Endodermal cell (in vitro differentiated cells): ENCODE measurements around the gene RBM38. TPM values are rescaled to one million over a fixed set of nuclear protein-coding genes. Genes with fewer than 3 reads are reported as not detected.

Experiments used
- DNase-seq: peaks from one replicate; pipeline ENCODE4 v3.0.0-alpha.2; 2017
- H3K27ac ChIP-seq: 2 replicates; pipeline ENCODE4 v1.5.1; 2013; ENCODE audit warnings: mild to moderate bottlenecking, low read depth, low read length, moderate library complexity
- H3K27me3 ChIP-seq: 2 replicates; pipeline ENCODE4 v1.6.1; 2013; ENCODE audit warnings: mild to moderate bottlenecking, low read length, moderate library complexity; ENCODE audit not compliant: insufficient read depth, control insufficient read depth, poor library complexity, severe bottlenecking
- H3K36me3 ChIP-seq: 2 replicates; pipeline ENCODE4 v1.7.0; 2013; ENCODE audit warnings: mild to moderate bottlenecking, low read length, moderate library complexity; ENCODE audit not compliant: control insufficient read depth, insufficient read depth
- H3K4me1 ChIP-seq: one replicate; pipeline ENCODE4 v1.7.0; 2013; ENCODE audit warnings: low read length; ENCODE audit not compliant: control insufficient read depth, insufficient read depth
- H3K4me3 ChIP-seq: 2 replicates; pipeline ENCODE4 v1.5.1; 2013; ENCODE audit warnings: mild to moderate bottlenecking, low read length, moderate library complexity
- H3K9ac ChIP-seq: 2 replicates; pipeline ENCODE4 v1.6.1; 2013; ENCODE audit warnings: mild to moderate bottlenecking, low read length, moderate library complexity; ENCODE audit not compliant: poor library complexity, severe bottlenecking; ENCODE audit errors: extremely low read depth
- H3K9me3 ChIP-seq: 2 replicates; pipeline ENCODE4 v1.6.1; 2013; ENCODE audit warnings: mild to moderate bottlenecking, low read length, moderate library complexity; ENCODE audit not compliant: control insufficient read depth
- H3K27ac Mint-ChIP-seq: 2 replicates; pipeline ENCODE4 v1.8.0; 2020; ENCODE audit warnings: mixed read lengths
- H3K27me3 Mint-ChIP-seq: 2 replicates; pipeline ENCODE4 v1.8.0; 2021; ENCODE audit warnings: mild to moderate bottlenecking, mixed read lengths; ENCODE audit not compliant: insufficient read depth
- H3K36me3 Mint-ChIP-seq: 2 replicates; pipeline ENCODE4 v1.8.0; 2020; ENCODE audit warnings: low read depth, mixed read lengths
- H3K4me1 Mint-ChIP-seq: 2 replicates; pipeline ENCODE4 v1.8.0; 2020; ENCODE audit warnings: mixed read lengths
- H3K4me3 Mint-ChIP-seq: 2 replicates; pipeline ENCODE4 v1.8.0; 2020; ENCODE audit warnings: mild to moderate bottlenecking, moderate library complexity, mixed read lengths
- H3K9me3 Mint-ChIP-seq: 2 replicates; pipeline ENCODE4 v1.8.0; 2020; ENCODE audit warnings: mild to moderate bottlenecking, mixed read lengths
- CTCF ChIP-seq: fragments of 200-600 bp; sonication (generic); conservative IDR thresholded peaks from 2 replicates; pipeline ENCODE4 v1.5.0; 2021; ENCODE audit warnings: antibody characterized with exemption, mild to moderate bottlenecking
- WGBS, 2 experiments: methylation state at CpG; one replicate each; pipeline versions ENCODE4 v1.1.5 to v1.1.7; 2013; ENCODE audit warnings: missing lambda C conversion rate in 2 of 2, mixed read lengths in 1 of 2; ENCODE audit not compliant: insufficient coverage in 1 of 2, insufficient read length in 1 of 2; 5-methylcytosine and 5-hydroxymethylcytosine counted together
- total RNA-seq, 2 donors: library from RNA; stranded (reverse); fragmentation: NEBNext Ultra II Directional in 1 of 2; extraction: Animal tissue kit (Norgen Biotek cat#: 25700) in 1 of 2; gene quantifications; 2 replicates in 1 of 2; 3 replicates in 1 of 2; pipeline ENCODE4 v1.2.1, GENCODE V29; 2021

The RBM38 gene
- total RNA-seq, 2 donors from 2014 or later = 29.0 to 30.2 TPM

- Histone ChIP-seq H3K4me3 (no peak overlapping the region), H3K27ac (peak overlapping the region; percentile 63), H3K9ac (no peak overlapping the region), H3K4me1 (no peaks in the 10 kb centered on the region), H3K27me3 (no peaks in the 10 kb centered on the region), H3K9me3 (no peaks in the 10 kb centered on the region), H3K36me3 (peaks cover 5% of the 10 kb centered on the region)
- Mint-ChIP-seq H3K36me3 (peaks cover 14% of the 10 kb centered on the region), H3K9me3 (no peaks in the 10 kb centered on the region), H3K4me1 (no peaks in the 10 kb centered on the region), H3K4me3 (no peak overlapping the region), H3K27me3 (no peaks in the 10 kb centered on the region), H3K27ac (no peak overlapping the region)
- no peak for TF ChIP-seq CTCF
- DNase-seq = no peak
- WGBS, 2 experiments = 60 to 79% methylated on average over 10 to 14 of the region's 14 CpGs
Measured at GRCh38 chr20:57409672-57410397, 18.6 kb downstream of the RBM38 start.

- no peaks in the 10 kb centered on the region for H3K4me1 Mint-ChIP-seq
Measured at GRCh38 chr20:57410398-57410920, 19.3 kb downstream of the RBM38 start.

GRCh38 chr20:57410924-57411323 is 19.7 kb downstream of the RBM38 start:
- H3K9me3 Mint-ChIP-seq = no peaks in the 10 kb centered on the region
- Histone ChIP-seq H3K4me1 (no peaks in the 10 kb centered on the region), H3K27ac (no peak overlapping the region), H3K4me3 (no peak overlapping the region), H3K36me3 (peaks cover 5% of the 10 kb centered on the region), H3K27me3 (no peaks in the 10 kb centered on the region), H3K9ac (no peak overlapping the region), H3K9me3 (no peaks in the 10 kb centered on the region)
- no peak overlapping the region for H3K4me3 Mint-ChIP-seq
- no peak overlapping the region for H3K27ac Mint-ChIP-seq
- no peaks in the 10 kb centered on the region for H3K4me1 Mint-ChIP-seq
- no peaks in the 10 kb centered on the region for H3K27me3 Mint-ChIP-seq
- TF ChIP-seq CTCF = no peak
- 89 to 91% methylated on average over 4 to 5 of the region's 5 CpGs for WGBS, 2 experiments
- no peak for DNase-seq
- H3K36me3 Mint-ChIP-seq = peaks cover 14% of the 10 kb centered on the region

More at GRCh38 chr20:57410398-57410920, 19.3 kb downstream of the RBM38 start:
- H3K36me3 Mint-ChIP-seq = peaks cover 14% of the 10 kb centered on the region
- 91% methylated on average over 7 to 15 of the region's 15 CpGs for WGBS, 2 experiments
- no peaks in the 10 kb centered on the region for H3K4me1 ChIP-seq
- no peak for TF ChIP-seq CTCF
- H3K9me3 Mint-ChIP-seq = no peaks in the 10 kb centered on the region
- no peak overlapping the region for H3K9ac ChIP-seq
- H3K27ac ChIP-seq = peak overlapping the region; percentile 63
- H3K36me3 ChIP-seq = peaks cover 5% of the 10 kb centered on the region
- H3K4me3 ChIP-seq = no peak overlapping the region
- H3K27ac Mint-ChIP-seq = no peak overlapping the region
- H3K9me3 ChIP-seq = no peaks in the 10 kb centered on the region
- no peak for DNase-seq
- H3K4me3 Mint-ChIP-seq = no peak overlapping the region
- no peaks in the 10 kb centered on the region for H3K27me3 ChIP-seq
- no peaks in the 10 kb centered on the region for H3K27me3 Mint-ChIP-seq
